ENCODE data around the gene LHPP.
"Not testable (repeated sequence)": the region's sequence is repeated elsewhere in the genome, so short reads cannot be mapped to it uniquely, and the experiment has no call there.

The LHPP gene

GRCh38 chr10:124425227-124425962 lies 36.2 kb upstream of the LHPP start:
- no peak overlapping the region for H3K27ac ChIP-seq
- DNase-seq, result no peak
- no peak overlapping the region for H3K4me3 ChIP-seq (ENCODE audit: low read depth, low read length)
- in situ Hi-C loops (cut with HindIII; ENCODE audit: low pct_ligation_motif_present, low sequenced_read_pairs), result no loop called here
- TF ChIP-seq CTCF (IDR thresholded peaks at IDR 0.05; ENCODE audit: low read depth, low read length, missing control alignments), result no peak
- no peaks in the 10 kb centered on the region for H3K36me3 ChIP-seq (replicated peaks)
- peaks cover 4% of the 10 kb centered on the region for H3K27me3 ChIP-seq (replicated peaks)

DNA sequence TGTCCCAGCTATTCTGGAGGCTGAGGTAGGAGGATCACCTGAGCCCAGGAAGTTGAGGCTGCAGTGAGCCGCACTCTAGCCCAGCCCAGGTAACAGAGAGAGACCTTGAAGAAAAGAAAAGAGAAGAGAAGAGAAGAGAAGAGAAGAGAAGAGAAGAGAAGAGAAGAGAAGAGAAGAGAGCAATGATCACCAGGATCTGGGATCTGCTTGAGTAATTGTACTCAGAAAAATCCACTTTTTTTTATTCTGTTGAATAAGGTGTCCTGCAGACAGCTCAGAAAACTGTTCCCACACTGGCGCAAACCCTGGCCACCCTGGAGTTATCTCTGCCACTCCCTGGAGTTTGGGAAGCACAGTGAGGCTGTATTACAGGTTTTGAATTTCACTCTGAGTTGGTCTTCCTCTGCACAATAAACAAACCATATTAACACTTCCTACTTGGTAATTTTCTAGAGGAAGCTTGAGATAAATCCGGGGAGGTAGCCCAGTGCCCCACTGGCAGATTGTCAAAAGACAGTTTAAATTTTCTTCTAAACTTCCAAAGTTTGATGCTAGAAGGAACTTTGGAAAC lies 33.3 kb upstream of the LHPP start:
- H3K27ac ChIP-seq, result no peak overlapping the region
- H3K36me3 ChIP-seq (replicated peaks), result no peaks in the 10 kb centered on the region
- H3K27me3 ChIP-seq (replicated peaks), result peaks cover 4% of the 10 kb centered on the region
- H3K4me3 ChIP-seq (ENCODE audit: low read depth, low read length), result no peak overlapping the region
- no peak for DNase-seq
- TF ChIP-seq CTCF (IDR thresholded peaks at IDR 0.05; ENCODE audit: low read depth, low read length, missing control alignments), result no peak
- in situ Hi-C loops (cut with HindIII; ENCODE audit: low pct_ligation_motif_present, low sequenced_read_pairs), result no loop called here

GRCh38 chr10:124429576-124429975 lies 32.0 kb upstream of the LHPP start:
- no peak for DNase-seq
- no peaks in the 10 kb centered on the region for H3K36me3 ChIP-seq (replicated peaks)
- no peak for TF ChIP-seq CTCF (IDR thresholded peaks at IDR 0.05; ENCODE audit: low read depth, low read length, missing control alignments)
- H3K27ac ChIP-seq, result no peak overlapping the region
- in situ Hi-C loops (cut with HindIII; ENCODE audit: low pct_ligation_motif_present, low sequenced_read_pairs), result no loop called here
- peaks cover 4% of the 10 kb centered on the region for H3K27me3 ChIP-seq (replicated peaks)
- H3K4me3 ChIP-seq (ENCODE audit: low read depth, low read length), result no peak overlapping the region

DNA sequence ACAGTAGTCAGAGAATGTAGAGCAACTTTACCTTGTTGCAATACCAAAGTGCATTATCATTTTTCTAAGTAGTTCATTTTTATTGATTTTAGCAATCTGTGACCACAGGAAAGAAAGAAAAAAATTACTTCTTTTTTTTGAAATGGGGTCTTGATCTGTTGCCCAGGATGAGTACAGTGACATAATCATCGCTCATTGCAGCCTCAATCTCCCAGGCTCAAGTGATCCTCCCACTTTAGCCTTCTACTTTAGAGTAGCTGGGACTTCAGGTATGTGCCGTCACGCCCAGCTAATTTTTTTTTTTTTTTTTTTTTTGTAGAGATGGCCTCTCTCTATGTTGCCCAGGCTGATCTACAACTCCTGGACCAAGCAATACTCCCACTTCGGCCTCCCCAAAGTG lies 31.5 kb upstream of the LHPP start:
- H3K4me3 ChIP-seq (ENCODE audit: low read depth, low read length), result no peak overlapping the region
- no peak for TF ChIP-seq CTCF (IDR thresholded peaks at IDR 0.05; ENCODE audit: low read depth, low read length, missing control alignments)
- in situ Hi-C loops (cut with HindIII; ENCODE audit: low pct_ligation_motif_present, low sequenced_read_pairs), result no loop called here
- no peak for DNase-seq
- H3K27me3 ChIP-seq (replicated peaks), result peaks cover 4% of the 10 kb centered on the region
- H3K27ac ChIP-seq, result no peak overlapping the region
- no peaks in the 10 kb centered on the region for H3K36me3 ChIP-seq (replicated peaks)

DNA sequence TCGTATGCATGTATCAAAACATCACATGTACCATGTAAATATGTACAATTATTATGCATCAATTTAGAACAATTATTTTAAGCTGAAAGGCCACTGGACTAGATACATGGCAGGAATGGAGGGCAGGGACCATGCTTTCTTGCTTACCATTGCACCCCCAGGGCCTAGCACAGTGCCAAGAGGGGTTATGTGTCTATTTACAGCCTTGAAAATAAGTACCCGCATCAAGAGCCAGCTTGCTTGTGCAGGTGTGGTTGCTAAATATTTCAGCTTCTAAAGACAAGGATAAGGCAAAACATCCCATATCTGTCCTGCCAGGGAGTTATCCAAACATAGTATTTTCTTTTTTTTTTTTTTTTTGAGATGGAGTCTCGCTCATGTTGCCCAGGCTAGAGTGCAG lies 28.2 kb upstream of the LHPP start:
- Histone ChIP-seq H3K36me3 (replicated peaks) (no peaks in the 10 kb centered on the region), H3K27me3 (replicated peaks) (peaks cover 4% of the 10 kb centered on the region), H3K27ac (no peak overlapping the region), H3K4me3 (ENCODE audit: low read depth, low read length) (no peak overlapping the region)
- in situ Hi-C loops (cut with HindIII; ENCODE audit: low pct_ligation_motif_present, low sequenced_read_pairs), result no loop called here
- no peak for TF ChIP-seq CTCF (IDR thresholded peaks at IDR 0.05; ENCODE audit: low read depth, low read length, missing control alignments)
- no peak for DNase-seq

- DNase-seq; H3K27ac ChIP-seq; H3K36me3 ChIP-seq (replicated peaks); in situ Hi-C loops (cut with HindIII; ENCODE audit: low pct_ligation_motif_present, low sequenced_read_pairs); H3K4me3 ChIP-seq (ENCODE audit: low read depth, low read length); H3K27me3 ChIP-seq (replicated peaks): not testable (repeated sequence)
These were observed 25.9 kb upstream of the LHPP start for GRCh38 chr10:124435683-124436082.
